Measurements from ENCODE around the gene OR2C1.

Gene OR2C1

DNA sequence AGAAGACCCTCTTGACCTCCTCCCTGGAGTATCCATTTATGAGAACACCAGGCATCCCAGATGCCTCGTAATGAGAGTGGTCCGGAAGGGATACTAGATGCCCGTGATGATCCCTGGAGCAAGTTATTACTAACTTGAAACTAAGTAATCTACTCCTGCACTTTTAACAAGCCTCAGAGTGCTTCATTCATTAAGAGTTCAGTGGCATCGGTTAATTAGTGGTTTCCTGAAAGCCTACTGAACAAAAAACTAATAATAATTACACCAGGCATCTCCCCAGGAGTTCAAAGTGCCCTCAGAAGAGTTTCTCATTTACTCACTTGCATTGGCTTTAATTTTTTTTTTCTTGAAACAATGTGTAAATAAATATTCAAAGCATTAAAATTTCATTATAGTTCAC, 28.2 kb upstream of the OR2C1 start:
- Histone ChIP-seq H3K9me3 (ENCODE audit: control insufficient read depth, insufficient read depth, low read depth, low read length) (no peaks in the 10 kb centered on the region), H3K27ac (ENCODE audit: extremely low read depth, low read depth, low read length) (no peak overlapping the region), H3K36me3 (ENCODE audit: control insufficient read depth in 2 of 2, insufficient read depth in 1 of 2, low read length in 2 of 2) (no peaks in the 10 kb centered on the region), H3K4me1 (ENCODE audit: control insufficient read depth, insufficient read depth, low read length) (no peaks in the 10 kb centered on the region), H3K4me3 (ENCODE audit: low read depth, low read length) (no peak overlapping the region)
- TF ChIP-seq ZNF514 (tag by site-specific recombination; IDR thresholded peaks at IDR 0.05), result no peak
- TF ChIP-seq ZFP37 (tag by site-specific recombination; IDR thresholded peaks at IDR 0.05), result no peak
- peak; percentile 11; the same call in 1 of the 2 replicates for TF ChIP-seq IKZF3 (tag by site-specific recombination; IDR thresholded peaks at IDR 0.05)
- no peak for TF ChIP-seq ZNF292 (tag by site-specific recombination; IDR thresholded peaks at IDR 0.05; ENCODE audit: borderline replicate concordance, low read depth)
- no peak for TF ChIP-seq ZSCAN23 (tag by site-specific recombination; IDR thresholded peaks at IDR 0.05)
- no peak for TF ChIP-seq ZNF660 (tag by site-specific recombination; IDR thresholded peaks at IDR 0.05)
- TF ChIP-seq ZNF19 (tag by site-specific recombination; IDR thresholded peaks at IDR 0.05; ENCODE audit: low read depth), result no peak
- TF ChIP-seq ZNF335 (tag by site-specific recombination; conservative IDR thresholded peaks at IDR 0.05), result peak; percentile 48
- TF ChIP-seq WT1 (tag by site-specific recombination; IDR thresholded peaks at IDR 0.05), result peak; percentile 19; the same call in 1 of the 2 replicates
- POLR2A ChIA-PET, result no interaction called here
- CTCF ChIA-PET, result interaction anchor here (0.9 kb wide), 1 partner anchor 75 kb away, joined by 5 read pairs; no protein-coding TSS in a partner anchor

DNA sequence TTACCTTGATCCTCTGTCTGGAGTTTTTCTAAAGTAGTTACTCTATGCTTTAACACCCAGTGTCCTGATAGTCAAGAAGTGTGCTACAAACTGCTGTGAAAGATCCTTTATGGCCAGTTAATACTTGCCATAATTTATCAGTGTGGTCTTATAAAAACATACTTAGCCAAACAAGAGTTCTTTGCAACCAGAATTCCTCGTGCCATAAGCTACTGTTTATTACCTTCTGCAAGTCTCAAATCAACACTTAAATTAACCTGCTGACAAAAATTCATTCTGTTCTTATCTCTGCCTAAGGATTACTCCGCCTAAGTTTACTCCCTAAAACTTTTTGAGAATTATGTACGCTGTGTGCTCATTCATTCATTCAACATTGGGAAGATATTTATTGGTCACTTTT, 27.6 kb upstream of the OR2C1 start:
- Histone ChIP-seq H3K27ac (ENCODE audit: extremely low read depth, low read depth, low read length) (no peak overlapping the region), H3K4me3 (ENCODE audit: low read depth, low read length) (no peak overlapping the region), H3K9me3 (ENCODE audit: control insufficient read depth, insufficient read depth, low read depth, low read length) (no peaks in the 10 kb centered on the region), H3K4me1 (ENCODE audit: control insufficient read depth, insufficient read depth, low read length) (no peaks in the 10 kb centered on the region), H3K36me3 (ENCODE audit: control insufficient read depth in 2 of 2, insufficient read depth in 1 of 2, low read length in 2 of 2) (no peaks in the 10 kb centered on the region)
- POLR2A ChIA-PET, result no interaction called here
- CTCF ChIA-PET, result no interaction called here
- TF ChIP-seq ZNF311 (tag by site-specific recombination; IDR thresholded peaks at IDR 0.05; ENCODE audit: borderline replicate concordance) (no peak), ZNF624 (tag by site-specific recombination; IDR thresholded peaks at IDR 0.05) (no peak), FEZF1 (tag by site-specific recombination; IDR thresholded peaks at IDR 0.05) (peak; percentile 92), ZNF423 (tag by site-specific recombination; IDR thresholded peaks at IDR 0.05) (no peak), PRDM1 (tag by site-specific recombination; IDR thresholded peaks at IDR 0.05) (no peak), ZNF610 (tag by site-specific recombination; IDR thresholded peaks at IDR 0.05; ENCODE audit: borderline replicate concordance) (0 out of 2 replicates have a peak, but pooled peaks have one; percentile 19), GFI1B (tag by site-specific recombination; IDR thresholded peaks at IDR 0.05) (no peak), OVOL3 (tag by site-specific recombination; IDR thresholded peaks at IDR 0.05) (0 out of 2 replicates have a peak, but pooled peaks have one; percentile 41), SCRT1 (tag by site-specific recombination; IDR thresholded peaks at IDR 0.05; ENCODE audit: borderline replicate concordance) (0 out of 2 replicates have a peak, but pooled peaks have one; percentile 33), ZNF302 (tag by site-specific recombination; IDR thresholded peaks at IDR 0.05; ENCODE audit: low read depth) (peak; percentile 22; the same call in 1 of the 2 replicates), ZSCAN30 (tag by site-specific recombination; IDR thresholded peaks at IDR 0.05) (0 out of 2 replicates have a peak, but pooled peaks have one; percentile 40), ZBTB8A (tag by site-specific recombination; IDR thresholded peaks at IDR 0.05) (0 out of 2 replicates have a peak, but pooled peaks have one; percentile 13), ZXDB (tag by site-specific recombination; IDR thresholded peaks at IDR 0.05) (peak; percentile 75), KLF10 (tag by site-specific recombination; IDR thresholded peaks at IDR 0.05) (no peak), ZNF394 (tag by site-specific recombination; IDR thresholded peaks at IDR 0.05; ENCODE audit: borderline replicate concordance) (no peak), GLI2 (tag by site-specific recombination; IDR thresholded peaks at IDR 0.05; ENCODE audit: borderline replicate concordance, low read depth) (0 out of 2 replicates have a peak, but pooled peaks have one; percentile 52), ZNF354C (tag by site-specific recombination; IDR thresholded peaks at IDR 0.05; ENCODE audit: borderline replicate concordance, low read depth) (no peak), ZNF837 (tag by site-specific recombination; IDR thresholded peaks at IDR 0.05) (no peak), YY1 (tag by site-specific recombination; IDR thresholded peaks at IDR 0.05) (no peak)
- TF ChIP-seq, protein P1, sequence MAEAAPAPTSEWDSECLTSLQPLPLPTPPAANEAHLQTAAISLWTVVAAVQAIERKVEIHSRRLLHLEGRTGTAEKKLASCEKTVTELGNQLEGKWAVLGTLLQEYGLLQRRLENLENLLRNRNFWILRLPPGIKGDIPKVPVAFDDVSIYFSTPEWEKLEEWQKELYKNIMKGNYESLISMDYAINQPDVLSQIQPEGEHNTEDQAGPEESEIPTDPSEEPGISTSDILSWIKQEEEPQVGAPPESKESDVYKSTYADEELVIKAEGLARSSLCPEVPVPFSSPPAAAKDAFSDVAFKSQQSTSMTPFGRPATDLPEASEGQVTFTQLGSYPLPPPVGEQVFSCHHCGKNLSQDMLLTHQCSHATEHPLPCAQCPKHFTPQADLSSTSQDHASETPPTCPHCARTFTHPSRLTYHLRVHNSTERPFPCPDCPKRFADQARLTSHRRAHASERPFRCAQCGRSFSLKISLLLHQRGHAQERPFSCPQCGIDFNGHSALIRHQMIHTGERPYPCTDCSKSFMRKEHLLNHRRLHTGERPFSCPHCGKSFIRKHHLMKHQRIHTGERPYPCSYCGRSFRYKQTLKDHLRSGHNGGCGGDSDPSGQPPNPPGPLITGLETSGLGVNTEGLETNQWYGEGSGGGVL (tag by site-specific recombination; IDR thresholded peaks at IDR 0.05), result 0 out of 2 replicates have a peak, but pooled peaks have one; percentile 18
- TF ChIP-seq, protein P2, sequence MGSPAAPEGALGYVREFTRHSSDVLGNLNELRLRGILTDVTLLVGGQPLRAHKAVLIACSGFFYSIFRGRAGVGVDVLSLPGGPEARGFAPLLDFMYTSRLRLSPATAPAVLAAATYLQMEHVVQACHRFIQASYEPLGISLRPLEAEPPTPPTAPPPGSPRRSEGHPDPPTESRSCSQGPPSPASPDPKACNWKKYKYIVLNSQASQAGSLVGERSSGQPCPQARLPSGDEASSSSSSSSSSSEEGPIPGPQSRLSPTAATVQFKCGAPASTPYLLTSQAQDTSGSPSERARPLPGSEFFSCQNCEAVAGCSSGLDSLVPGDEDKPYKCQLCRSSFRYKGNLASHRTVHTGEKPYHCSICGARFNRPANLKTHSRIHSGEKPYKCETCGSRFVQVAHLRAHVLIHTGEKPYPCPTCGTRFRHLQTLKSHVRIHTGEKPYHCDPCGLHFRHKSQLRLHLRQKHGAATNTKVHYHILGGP (tag by site-specific recombination; IDR thresholded peaks at IDR 0.05), result peak; percentile 37; the same call in 1 of the 2 replicates
- TF ChIP-seq, protein P3, sequence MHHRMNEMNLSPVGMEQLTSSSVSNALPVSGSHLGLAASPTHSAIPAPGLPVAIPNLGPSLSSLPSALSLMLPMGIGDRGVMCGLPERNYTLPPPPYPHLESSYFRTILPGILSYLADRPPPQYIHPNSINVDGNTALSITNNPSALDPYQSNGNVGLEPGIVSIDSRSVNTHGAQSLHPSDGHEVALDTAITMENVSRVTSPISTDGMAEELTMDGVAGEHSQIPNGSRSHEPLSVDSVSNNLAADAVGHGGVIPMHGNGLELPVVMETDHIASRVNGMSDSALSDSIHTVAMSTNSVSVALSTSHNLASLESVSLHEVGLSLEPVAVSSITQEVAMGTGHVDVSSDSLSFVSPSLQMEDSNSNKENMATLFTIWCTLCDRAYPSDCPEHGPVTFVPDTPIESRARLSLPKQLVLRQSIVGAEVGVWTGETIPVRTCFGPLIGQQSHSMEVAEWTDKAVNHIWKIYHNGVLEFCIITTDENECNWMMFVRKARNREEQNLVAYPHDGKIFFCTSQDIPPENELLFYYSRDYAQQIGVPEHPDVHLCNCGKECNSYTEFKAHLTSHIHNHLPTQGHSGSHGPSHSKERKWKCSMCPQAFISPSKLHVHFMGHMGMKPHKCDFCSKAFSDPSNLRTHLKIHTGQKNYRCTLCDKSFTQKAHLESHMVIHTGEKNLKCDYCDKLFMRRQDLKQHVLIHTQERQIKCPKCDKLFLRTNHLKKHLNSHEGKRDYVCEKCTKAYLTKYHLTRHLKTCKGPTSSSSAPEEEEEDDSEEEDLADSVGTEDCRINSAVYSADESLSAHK (tag by site-specific recombination; IDR thresholded peaks at IDR 0.05), result peak; percentile 59; the same call in 1 of the 2 replicates

Data from HEK293 (cell line).